Activated naive CD8-positive, alpha-beta T cell treated with anti-CD3 and anti-CD28 coated beads for 36 hours (primary cell): ENCODE results near the gene PLA2G2C. TPM values are rescaled to one million over a fixed set of nuclear protein-coding genes. Genes with fewer than 3 reads are reported as not detected.
"Not testable (repeated sequence)": the region's sequence is repeated elsewhere in the genome, so short reads cannot be mapped to it uniquely, and the experiment has no call there.

Experiments used
- DNase-seq: peaks from one replicate; pipeline ENCODE4 v3.0.0; 2021
- H3K27ac Mint-ChIP-seq: one replicate; pipeline ENCODE4 v1.8.0; 2022; ENCODE audit warnings: mild to moderate bottlenecking, moderate library complexity, mixed read lengths
- H3K27me3 Mint-ChIP-seq: one replicate; pipeline ENCODE4 v1.8.0; 2022; ENCODE audit warnings: mild to moderate bottlenecking, mixed read lengths
- H3K36me3 Mint-ChIP-seq: one replicate; pipeline ENCODE4 v1.8.0; 2021; ENCODE audit warnings: mild to moderate bottlenecking, mixed read lengths
- H3K4me1 Mint-ChIP-seq: one replicate; pipeline ENCODE4 v1.8.0; 2021; ENCODE audit warnings: mixed read lengths
- H3K4me3 Mint-ChIP-seq: one replicate; pipeline ENCODE4 v1.8.0; 2022; ENCODE audit warnings: mild to moderate bottlenecking, moderate library complexity, mixed read lengths
- H3K9me3 Mint-ChIP-seq: one replicate; pipeline ENCODE4 v1.8.0; 2022; ENCODE audit warnings: mixed read lengths
- total RNA-seq, 2 experiments: library from RNA; stranded (reverse); gene quantifications; one replicate each; pipeline ENCODE4 v1.2.3, GENCODE V29; 2021

Gene PLA2G2C
- total RNA-seq, 2 experiments from 2014 or later = not detected

DNA sequence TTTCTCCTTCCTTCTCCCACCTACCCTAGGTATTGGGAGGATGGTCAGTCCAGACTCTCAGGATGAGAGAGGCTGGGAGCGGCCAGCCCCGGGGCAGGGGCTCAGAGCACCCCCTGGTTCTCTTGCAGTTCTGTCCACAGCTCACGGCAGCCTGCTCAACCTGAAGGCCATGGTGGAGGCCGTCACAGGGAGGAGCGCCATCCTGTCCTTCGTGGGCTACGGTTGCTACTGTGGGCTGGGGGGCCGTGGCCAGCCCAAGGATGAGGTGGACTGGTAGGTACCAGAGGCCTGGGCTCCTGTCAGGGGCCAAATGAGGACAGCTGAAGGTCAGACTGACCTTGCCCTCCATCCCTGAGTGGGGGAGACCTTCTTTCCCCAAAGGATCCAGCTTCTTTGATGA, 43.0 kb downstream of the PLA2G2C start:
- DNase-seq = no peak
- H3K27ac Mint-ChIP-seq = no peak overlapping the region
- no peak overlapping the region for H3K4me3 Mint-ChIP-seq
- no peaks in the 10 kb centered on the region for H3K9me3 Mint-ChIP-seq
- H3K4me1 Mint-ChIP-seq = no peaks in the 10 kb centered on the region
- no peaks in the 10 kb centered on the region for H3K36me3 Mint-ChIP-seq
- H3K27me3 Mint-ChIP-seq = peaks cover 3% of the 10 kb centered on the region

- H3K36me3 Mint-ChIP-seq = no peaks in the 10 kb centered on the region
- DNase-seq = no peak
- no peak overlapping the region for H3K27ac Mint-ChIP-seq
- peaks cover 7% of the 10 kb centered on the region for H3K27me3 Mint-ChIP-seq
- no peaks in the 10 kb centered on the region for H3K9me3 Mint-ChIP-seq
- H3K4me1 Mint-ChIP-seq = no peaks in the 10 kb centered on the region
- no peak overlapping the region for H3K4me3 Mint-ChIP-seq
Observed at GRCh38 chr1:20142001-20142710, 44.2 kb downstream of the PLA2G2C start.

DNA sequence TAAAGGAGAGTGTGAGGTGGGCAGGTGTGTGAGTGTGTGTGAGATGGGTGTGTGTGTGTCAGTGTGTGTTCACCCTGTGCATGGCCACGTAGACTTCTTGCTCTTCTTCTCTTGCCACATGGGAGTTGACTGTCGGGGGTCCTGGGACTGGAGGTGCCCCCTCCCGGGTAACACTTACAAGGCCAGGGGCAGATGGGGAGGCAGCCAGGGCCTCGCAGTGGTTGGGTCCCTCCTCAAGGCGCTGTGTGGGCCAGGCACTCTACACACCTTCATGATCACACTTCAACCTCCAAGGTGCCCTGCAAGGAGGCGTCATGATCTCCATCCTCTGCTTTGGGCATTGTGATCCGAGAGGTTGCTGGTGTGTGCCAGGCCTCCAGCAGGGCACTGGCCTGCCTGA, 44.9 kb downstream of the PLA2G2C start:
- Mint-ChIP-seq H3K4me3 (no peak overlapping the region), H3K36me3 (no peaks in the 10 kb centered on the region), H3K4me1 (no peaks in the 10 kb centered on the region), H3K27me3 (peaks cover 7% of the 10 kb centered on the region), H3K9me3 (no peaks in the 10 kb centered on the region), H3K27ac (no peak overlapping the region)
- DNase-seq = no peak

DNA sequence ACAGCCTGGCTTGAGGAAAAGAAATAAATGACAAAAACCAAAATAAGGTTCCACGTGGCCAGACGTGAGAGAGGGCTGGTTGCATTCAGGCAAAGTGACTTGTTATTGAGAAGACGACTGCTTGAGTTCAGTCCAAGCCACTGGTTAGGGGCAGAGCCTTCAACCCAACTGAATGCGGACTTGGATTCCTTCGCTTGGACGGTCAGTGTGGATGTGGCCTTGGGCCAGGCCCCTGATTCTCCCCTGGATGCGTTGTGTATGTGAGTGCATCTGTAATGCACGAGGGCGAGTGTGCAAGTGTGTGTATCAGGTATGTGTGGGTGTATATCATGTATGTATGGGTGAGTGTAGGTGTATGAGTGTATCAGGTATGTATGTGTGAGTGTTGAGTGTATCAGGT, 45.3 kb downstream of the PLA2G2C start:
- H3K27ac Mint-ChIP-seq = no peak overlapping the region
- no peaks in the 10 kb centered on the region for H3K9me3 Mint-ChIP-seq
- no peak for DNase-seq
- no peaks in the 10 kb centered on the region for H3K36me3 Mint-ChIP-seq
- no peak overlapping the region for H3K4me3 Mint-ChIP-seq
- H3K4me1 Mint-ChIP-seq = no peaks in the 10 kb centered on the region
- peaks cover 10% of the 10 kb centered on the region for H3K27me3 Mint-ChIP-seq

- Mint-ChIP-seq H3K27me3 (peaks cover 11% of the 10 kb centered on the region), H3K9me3 (no peaks in the 10 kb centered on the region), H3K27ac (no peak overlapping the region), H3K36me3 (no peaks in the 10 kb centered on the region), H3K4me3 (no peak overlapping the region), H3K4me1 (no peaks in the 10 kb centered on the region)
- no peak for DNase-seq
Observed at GRCh38 chr1:20139776-20140612, 46.3 kb downstream of the PLA2G2C start.

GRCh38 chr1:20138961-20139550, 47.3 kb downstream of the PLA2G2C start, which contains the start of gene PLA2G2F:
TSS of gene PLA2G2F (plus strand) at chr1:20139323. CDS start at chr1:20139428, 105 bp downstream.
- no peak for DNase-seq
- Mint-ChIP-seq H3K36me3 (no peaks in the 10 kb centered on the region), H3K4me3 (no peak within 1 kb of the TSS), H3K27me3 (peaks cover 13% of the 10 kb centered on the region), H3K9me3 (no peaks in the 10 kb centered on the region), H3K4me1 (no peaks in the 10 kb centered on the region), H3K27ac (no peak within 1 kb of the TSS)

DNA sequence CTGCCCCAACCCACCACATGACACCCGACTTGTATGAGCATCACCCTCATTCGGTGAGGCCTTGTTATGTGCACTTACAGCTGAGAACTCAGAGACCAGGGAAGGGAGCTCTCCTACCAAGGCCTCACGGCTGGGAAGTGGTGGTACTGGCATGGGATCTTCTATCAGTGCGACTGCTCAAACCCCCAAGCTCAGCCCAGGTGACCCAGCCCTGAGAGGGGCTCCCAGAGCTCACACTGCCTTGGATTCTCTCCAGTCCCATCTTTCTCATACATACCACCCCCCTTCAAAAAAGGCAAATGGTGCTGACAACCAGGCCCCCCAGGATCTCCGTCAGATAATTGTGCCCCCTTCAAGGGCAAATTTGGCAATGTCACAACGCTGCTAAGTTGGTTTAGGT, 48.0 kb downstream of the PLA2G2C start:
- peaks cover 16% of the 10 kb centered on the region for H3K27me3 Mint-ChIP-seq
- H3K36me3 Mint-ChIP-seq = no peaks in the 10 kb centered on the region
- H3K9me3 Mint-ChIP-seq = no peaks in the 10 kb centered on the region
- no peak overlapping the region for H3K4me3 Mint-ChIP-seq
- H3K4me1 Mint-ChIP-seq = no peaks in the 10 kb centered on the region
- no peak overlapping the region for H3K27ac Mint-ChIP-seq
- no peak for DNase-seq

DNA sequence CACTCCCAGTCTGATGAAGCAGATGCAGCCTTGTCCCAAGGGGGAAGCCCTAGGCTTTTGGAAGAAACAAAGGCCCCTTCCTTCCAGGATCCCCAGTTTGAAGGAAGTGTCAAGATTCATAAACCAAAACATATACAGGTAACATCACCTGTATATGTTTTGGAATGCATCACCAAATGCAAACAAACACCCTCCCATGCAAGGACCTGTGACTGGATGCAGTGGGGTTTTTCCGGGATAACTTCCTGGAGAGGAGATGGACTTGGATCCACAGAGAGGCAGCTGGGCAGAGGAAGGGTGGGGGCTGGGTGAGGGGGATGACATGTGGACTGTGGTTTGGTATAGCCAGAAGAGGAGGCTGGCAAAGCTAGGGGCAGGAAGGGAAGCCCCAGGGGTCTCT, 48.7 kb downstream of the PLA2G2C start:
- no peak overlapping the region for H3K4me3 Mint-ChIP-seq

GRCh38 chr1:20137055-20137454, 49.3 kb downstream of the PLA2G2C start:
- Mint-ChIP-seq H3K4me3 (no peak overlapping the region), H3K4me1 (no peaks in the 10 kb centered on the region), H3K27ac (no peak overlapping the region), H3K36me3 (no peaks in the 10 kb centered on the region), H3K27me3 (peaks cover 19% of the 10 kb centered on the region), H3K9me3 (no peaks in the 10 kb centered on the region)
- no peak for DNase-seq

More for the DNA sequence above, 48.7 kb downstream of the PLA2G2C start:
- no peaks in the 10 kb centered on the region for H3K4me1 Mint-ChIP-seq
- H3K9me3 Mint-ChIP-seq = no peaks in the 10 kb centered on the region
- H3K27me3 Mint-ChIP-seq = peaks cover 16% of the 10 kb centered on the region
- no peaks in the 10 kb centered on the region for H3K36me3 Mint-ChIP-seq
- no peak for DNase-seq
- H3K27ac Mint-ChIP-seq = no peak overlapping the region

DNA sequence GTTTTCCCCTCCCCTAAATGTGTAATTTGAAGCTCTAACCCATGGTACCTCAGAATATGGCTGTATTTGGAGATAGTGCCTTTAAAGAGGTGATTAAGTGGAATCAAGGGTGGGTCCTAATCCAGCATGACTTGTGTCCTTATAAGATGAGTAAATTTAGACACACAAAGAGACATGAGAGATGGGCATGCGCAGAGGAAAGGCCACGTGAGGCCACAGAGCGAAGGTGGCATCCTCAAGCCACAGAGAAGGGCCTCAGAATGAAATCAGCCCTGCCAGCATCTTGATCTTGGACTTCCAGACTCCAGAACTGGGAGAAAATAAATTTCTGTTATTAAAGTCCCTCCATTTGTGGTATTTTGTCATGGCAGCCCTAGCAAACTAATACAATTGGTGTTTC, 50.1 kb downstream of the PLA2G2C start:
- H3K27ac Mint-ChIP-seq = no peak overlapping the region
- no peaks in the 10 kb centered on the region for H3K9me3 Mint-ChIP-seq
- no peaks in the 10 kb centered on the region for H3K4me1 Mint-ChIP-seq

DNA sequence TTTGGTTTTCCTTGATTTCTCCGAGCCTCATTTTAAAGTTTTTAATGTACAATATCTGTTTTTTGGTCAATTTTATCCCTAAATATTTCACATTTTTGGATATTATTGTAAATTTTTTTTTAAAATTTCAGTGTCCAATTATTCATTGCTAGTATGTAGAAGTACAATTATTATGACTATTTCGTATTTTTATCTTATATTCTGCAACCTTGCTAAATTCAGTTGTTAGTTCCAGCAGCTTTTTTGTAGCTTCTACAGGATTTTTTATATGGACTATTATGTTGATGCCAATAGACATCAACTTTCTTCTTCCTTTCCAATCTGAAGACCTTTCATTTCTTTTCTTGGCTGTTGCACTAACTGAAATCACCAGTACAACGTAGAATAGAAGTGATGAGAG, 51.3 kb downstream of the PLA2G2C start:
- no peaks in the 10 kb centered on the region for H3K4me1 Mint-ChIP-seq
- peaks cover 22% of the 10 kb centered on the region for H3K27me3 Mint-ChIP-seq
- no peaks in the 10 kb centered on the region for H3K36me3 Mint-ChIP-seq
- H3K27ac Mint-ChIP-seq = no peak overlapping the region
- H3K9me3 Mint-ChIP-seq = peaks cover 1% of the 10 kb centered on the region
- DNase-seq = no peak
- H3K4me3 Mint-ChIP-seq = no peak overlapping the region

More for the DNA sequence above, 50.1 kb downstream of the PLA2G2C start:
- Mint-ChIP-seq H3K27me3 (peaks cover 22% of the 10 kb centered on the region), H3K4me3 (no peak overlapping the region), H3K36me3 (no peaks in the 10 kb centered on the region)
- DNase-seq = no peak

DNA sequence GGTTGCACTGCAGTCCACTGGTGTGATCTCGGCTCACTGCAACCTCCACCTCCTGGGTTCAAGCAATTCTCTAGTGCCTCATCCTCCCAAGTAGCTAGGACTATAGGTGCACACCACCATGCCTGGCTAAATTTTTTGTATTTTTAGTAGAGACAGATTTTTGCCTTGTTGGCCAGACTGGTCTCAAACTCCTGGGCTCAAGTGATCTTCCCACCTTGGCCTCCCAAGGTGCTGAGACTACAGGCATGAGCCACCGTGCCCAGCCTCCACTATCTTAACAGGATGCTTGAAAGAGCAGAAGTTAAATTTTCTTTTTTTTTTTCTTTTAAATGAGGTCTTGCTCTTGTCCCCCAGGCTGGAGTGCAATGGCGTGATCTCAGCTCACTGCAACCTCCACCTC, 55.8 kb downstream of the PLA2G2C start:
- not testable (repeated sequence) for H3K4me1 Mint-ChIP-seq, H3K9me3 Mint-ChIP-seq, DNase-seq, H3K4me3 Mint-ChIP-seq, H3K27ac Mint-ChIP-seq, H3K36me3 Mint-ChIP-seq
- peaks cover 14% of the 10 kb centered on the region for H3K27me3 Mint-ChIP-seq

GRCh38 chr1:20126806-20127440, 59.4 kb downstream of the PLA2G2C start:
- H3K27me3 Mint-ChIP-seq = peaks cover 21% of the 10 kb centered on the region
- no peaks in the 10 kb centered on the region for H3K4me1 Mint-ChIP-seq
- DNase-seq = no peak
- no peaks in the 10 kb centered on the region for H3K36me3 Mint-ChIP-seq
- H3K27ac Mint-ChIP-seq = no peak overlapping the region
- peaks cover 3% of the 10 kb centered on the region for H3K9me3 Mint-ChIP-seq
- H3K4me3 Mint-ChIP-seq = no peak overlapping the region

DNA sequence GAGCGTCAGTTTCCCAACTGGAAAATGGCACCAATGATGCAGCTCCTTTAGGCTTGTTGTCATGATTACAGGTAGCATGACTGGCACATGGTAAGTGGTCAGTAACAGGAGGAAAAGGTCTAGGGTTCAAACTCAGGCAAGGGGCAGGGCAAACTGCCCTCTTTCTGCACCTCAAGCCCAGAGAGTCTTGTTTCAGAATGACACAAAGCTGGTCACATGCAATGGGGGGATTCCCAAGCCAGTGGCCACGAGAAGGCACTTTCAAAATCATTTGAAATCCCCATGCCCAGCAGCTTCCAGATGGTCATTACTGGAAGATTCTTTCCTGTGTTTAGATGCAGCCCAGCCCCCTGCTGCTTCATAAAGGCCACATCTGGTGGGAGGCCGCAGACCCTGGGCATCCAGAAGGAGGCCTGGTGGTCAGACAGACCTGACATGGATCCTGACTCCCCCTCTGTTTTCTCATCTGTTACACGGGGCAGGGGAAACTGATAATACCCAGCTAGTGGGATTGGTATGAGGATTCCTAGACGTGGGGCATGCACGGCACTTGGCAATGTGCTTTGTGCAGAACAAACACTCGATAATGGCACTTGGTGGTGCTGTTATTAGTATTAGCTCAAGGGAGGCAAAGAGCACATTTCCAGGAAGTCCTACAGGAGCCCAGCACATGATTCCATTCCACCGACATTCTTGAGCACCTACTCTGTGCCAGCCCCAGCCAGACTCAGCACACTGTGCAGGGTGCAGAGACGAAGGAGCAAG, 60.1 kb downstream of the PLA2G2C start:
- H3K27ac Mint-ChIP-seq = no peak overlapping the region

More for the DNA sequence above, 60.1 kb downstream of the PLA2G2C start:
- peaks cover 19% of the 10 kb centered on the region for H3K27me3 Mint-ChIP-seq
- H3K4me3 Mint-ChIP-seq = no peak overlapping the region
- H3K4me1 Mint-ChIP-seq = no peaks in the 10 kb centered on the region
- peaks cover 3% of the 10 kb centered on the region for H3K9me3 Mint-ChIP-seq
- H3K36me3 Mint-ChIP-seq = no peaks in the 10 kb centered on the region
- no peak for DNase-seq
